ENCODE results near the gene RUFY3. TPM values are rescaled to one million over a fixed set of nuclear protein-coding genes. Genes with fewer than 3 reads are reported as not detected.

Gene RUFY3
- total and polyA plus RNA-seq, 4 donors = 9.2 to 35.2 (median 15.0) TPM

DNA sequence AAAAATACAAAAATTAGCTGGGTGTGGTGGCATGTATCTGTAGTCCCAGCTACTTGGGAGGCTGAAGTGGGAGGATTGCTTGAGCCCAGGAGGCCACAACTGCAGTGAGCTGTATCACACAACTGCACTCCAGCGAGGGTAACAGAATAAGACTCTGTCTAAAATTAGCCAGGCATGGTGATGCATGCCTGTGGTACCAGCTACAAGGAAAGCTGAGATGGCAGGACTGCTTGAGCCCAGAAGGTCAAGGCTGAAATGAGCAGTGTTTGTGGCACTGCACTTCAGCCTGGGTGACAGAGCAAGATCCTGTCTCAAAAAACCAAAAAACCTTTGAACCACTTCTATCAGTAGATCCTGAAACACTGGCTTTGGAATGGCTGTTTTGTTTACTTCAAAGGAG lies 107.7 kb downstream of the RUFY3 start:
- no peak overlapping the region for H3K9ac ChIP-seq (ENCODE audit: low read depth in 1 of 2, low read length in 2 of 2)

DNA sequence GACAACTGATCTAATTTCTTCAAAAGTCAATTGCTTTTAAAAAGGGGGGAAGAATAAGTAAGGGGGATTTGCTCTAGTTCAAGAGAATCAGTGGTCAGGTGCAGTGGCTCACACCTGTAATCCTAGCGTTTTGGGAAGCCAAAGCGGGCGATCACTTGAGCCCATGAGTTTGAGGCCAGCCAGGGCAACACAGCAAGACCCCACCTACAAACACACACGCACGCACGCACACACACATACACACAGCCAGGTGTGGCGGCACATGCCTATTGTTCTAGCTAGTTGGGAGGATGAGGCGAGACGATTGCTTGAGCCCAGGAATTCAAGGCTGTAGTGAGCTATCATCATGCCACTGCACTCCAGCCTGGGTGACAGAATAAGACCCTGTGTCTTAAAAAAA lies 108.3 kb downstream of the RUFY3 start:
- Histone ChIP-seq H3K4me3 (ENCODE audit: low read depth in 1 of 3, low read length in 3 of 3) (no peak overlapping the region), H3K4me1 (ENCODE audit: control insufficient read depth in 4 of 4, insufficient read depth in 4 of 4, low read length in 3 of 4) (peaks cover 0 to 2% (median 0%) of the 10 kb centered on the region in 4 donors), H3K36me3 (ENCODE audit: control insufficient read depth in 4 of 4, insufficient read depth in 3 of 4, low read depth in 1 of 4, low read length in 3 of 4) (peaks cover 20 to 65% (median 39%) of the 10 kb centered on the region in 4 donors), H3K9me3 (ENCODE audit: control insufficient read depth in 4 of 4, low read length in 3 of 4) (no peaks in the 10 kb centered on the region), H3K27me3 (ENCODE audit: control insufficient read depth in 4 of 4, insufficient read depth in 4 of 4, low read length in 3 of 4) (no peaks in the 10 kb centered on the region), H3K27ac (ENCODE audit: low read depth in 1 of 2, low read length in 2 of 2) (no peak overlapping the region), H3K9ac (ENCODE audit: low read depth in 1 of 2, low read length in 2 of 2) (no peak overlapping the region)
- WGBS = 96% methylated on average over 9 of the region's 9 CpGs
- DNase-seq (ENCODE audit: low spot score) = no peak
- no peak for TF ChIP-seq TAF1 (conservative IDR thresholded peaks at IDR 0.05)
- TF ChIP-seq HNF4A (conservative IDR thresholded peaks at IDR 0.05) = no peak
- TF ChIP-seq RXRA (IDR thresholded peaks at IDR 0.05) = no peak
- no peak for TF ChIP-seq SP1 (IDR thresholded peaks at IDR 0.05)
- TF ChIP-seq, protein P1, sequence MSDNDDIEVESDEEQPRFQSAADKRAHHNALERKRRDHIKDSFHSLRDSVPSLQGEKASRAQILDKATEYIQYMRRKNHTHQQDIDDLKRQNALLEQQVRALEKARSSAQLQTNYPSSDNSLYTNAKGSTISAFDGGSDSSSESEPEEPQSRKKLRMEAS (IDR thresholded peaks at IDR 0.05) = no peak
- no peak for TF ChIP-seq HNF4G (IDR thresholded peaks at IDR 0.05)

More for the DNA sequence above, 107.7 kb downstream of the RUFY3 start:
- H3K27me3 ChIP-seq (ENCODE audit: control insufficient read depth in 4 of 4, insufficient read depth in 4 of 4, low read length in 3 of 4) = no peaks in the 10 kb centered on the region
- H3K27ac ChIP-seq (ENCODE audit: low read depth in 1 of 2, low read length in 2 of 2) = no peak overlapping the region
- H3K4me3 ChIP-seq (ENCODE audit: low read depth in 1 of 3, low read length in 3 of 3) = no peak overlapping the region
- TF ChIP-seq RAD21 (IDR thresholded peaks at IDR 0.05) = no peak
- DNase-seq (ENCODE audit: low spot score) = no peak
- peaks cover 0 to under 1% (median 0%) of the 10 kb centered on the region in 4 donors for H3K4me1 ChIP-seq (ENCODE audit: control insufficient read depth in 4 of 4, insufficient read depth in 4 of 4, low read length in 3 of 4)
- H3K36me3 ChIP-seq (ENCODE audit: control insufficient read depth in 4 of 4, insufficient read depth in 3 of 4, low read depth in 1 of 4, low read length in 3 of 4) = peaks cover 21 to 63% (median 42%) of the 10 kb centered on the region in 4 donors
- no peaks in the 10 kb centered on the region for H3K9me3 ChIP-seq (ENCODE audit: control insufficient read depth in 4 of 4, low read length in 3 of 4)
- 96% methylated on average over 1 of the region's 1 CpG for WGBS

DNA sequence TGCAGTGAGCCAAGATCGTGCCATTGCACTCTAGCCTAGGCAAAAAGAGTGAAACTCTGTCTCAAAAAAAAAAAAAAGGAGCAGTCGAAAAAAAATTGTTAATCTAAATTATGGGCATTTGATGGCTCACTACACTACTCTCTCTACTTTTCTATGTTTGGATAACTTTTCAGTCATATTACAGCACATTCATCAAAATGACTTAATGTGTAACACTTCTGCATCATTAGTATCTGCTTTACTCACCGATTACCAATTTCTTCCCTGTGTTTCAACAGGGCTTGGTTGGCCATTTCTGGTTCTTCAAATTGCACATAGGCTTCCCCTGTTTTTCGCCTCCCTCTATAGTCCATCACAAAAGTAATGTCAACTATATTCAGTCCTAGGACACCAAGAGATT lies 109.5 kb downstream of the RUFY3 start:
- no peak overlapping the region for H3K4me3 ChIP-seq (ENCODE audit: low read depth in 1 of 3, low read length in 3 of 3)
- peaks cover 17 to 57% (median 31%) of the 10 kb centered on the region in 4 donors for H3K36me3 ChIP-seq (ENCODE audit: control insufficient read depth in 4 of 4, insufficient read depth in 3 of 4, low read depth in 1 of 4, low read length in 3 of 4)
- peaks cover 0 to 2% (median 0%) of the 10 kb centered on the region in 4 donors for H3K4me1 ChIP-seq (ENCODE audit: control insufficient read depth in 4 of 4, insufficient read depth in 4 of 4, low read length in 3 of 4)
- no peaks in the 10 kb centered on the region for H3K27me3 ChIP-seq (ENCODE audit: control insufficient read depth in 4 of 4, insufficient read depth in 4 of 4, low read length in 3 of 4)
- no peak overlapping the region for H3K9ac ChIP-seq (ENCODE audit: low read depth in 1 of 2, low read length in 2 of 2)
- no peak overlapping the region for H3K27ac ChIP-seq (ENCODE audit: low read depth in 1 of 2, low read length in 2 of 2)
- no peaks in the 10 kb centered on the region for H3K9me3 ChIP-seq (ENCODE audit: control insufficient read depth in 4 of 4, low read length in 3 of 4)
- DNase-seq (ENCODE audit: low spot score) = no peak
- TF ChIP-seq, protein P2, sequence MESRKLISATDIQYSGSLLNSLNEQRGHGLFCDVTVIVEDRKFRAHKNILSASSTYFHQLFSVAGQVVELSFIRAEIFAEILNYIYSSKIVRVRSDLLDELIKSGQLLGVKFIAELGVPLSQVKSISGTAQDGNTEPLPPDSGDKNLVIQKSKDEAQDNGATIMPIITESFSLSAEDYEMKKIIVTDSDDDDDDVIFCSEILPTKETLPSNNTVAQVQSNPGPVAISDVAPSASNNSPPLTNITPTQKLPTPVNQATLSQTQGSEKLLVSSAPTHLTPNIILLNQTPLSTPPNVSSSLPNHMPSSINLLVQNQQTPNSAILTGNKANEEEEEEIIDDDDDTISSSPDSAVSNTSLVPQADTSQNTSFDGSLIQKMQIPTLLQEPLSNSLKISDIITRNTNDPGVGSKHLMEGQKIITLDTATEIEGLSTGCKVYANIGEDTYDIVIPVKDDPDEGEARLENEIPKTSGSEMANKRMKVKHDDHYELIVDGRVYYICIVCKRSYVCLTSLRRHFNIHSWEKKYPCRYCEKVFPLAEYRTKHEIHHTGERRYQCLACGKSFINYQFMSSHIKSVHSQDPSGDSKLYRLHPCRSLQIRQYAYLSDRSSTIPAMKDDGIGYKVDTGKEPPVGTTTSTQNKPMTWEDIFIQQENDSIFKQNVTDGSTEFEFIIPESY (IDR thresholded peaks at IDR 0.05) = no peak
- TF ChIP-seq HNF4A (conservative IDR thresholded peaks at IDR 0.05) (no peak), HNF4G (IDR thresholded peaks at IDR 0.05) (no peak), FOXA1 (IDR thresholded peaks at IDR 0.05) (no peak), RAD21 (IDR thresholded peaks at IDR 0.05) (no peak), EGR1 (IDR thresholded peaks at IDR 0.05; ENCODE audit: low read depth in 2 of 2) (no peak), SP1 (IDR thresholded peaks at IDR 0.05) (no peak), YY1 (IDR thresholded peaks at IDR 0.05) (no peak), GABPA (IDR thresholded peaks at IDR 0.05 in 1 of 2, conservative IDR thresholded peaks at IDR 0.05 in 1 of 2) (no peak), NR2F2 (IDR thresholded peaks at IDR 0.05) (no peak), FOXA2 (IDR thresholded peaks at IDR 0.05) (no peak), JUND (IDR thresholded peaks at IDR 0.05) (no peak), TAF1 (conservative IDR thresholded peaks at IDR 0.05) (no peak)
- TF ChIP-seq, protein P1 (IDR thresholded peaks at IDR 0.05) = no peak
- TF ChIP-seq, protein P3, sequence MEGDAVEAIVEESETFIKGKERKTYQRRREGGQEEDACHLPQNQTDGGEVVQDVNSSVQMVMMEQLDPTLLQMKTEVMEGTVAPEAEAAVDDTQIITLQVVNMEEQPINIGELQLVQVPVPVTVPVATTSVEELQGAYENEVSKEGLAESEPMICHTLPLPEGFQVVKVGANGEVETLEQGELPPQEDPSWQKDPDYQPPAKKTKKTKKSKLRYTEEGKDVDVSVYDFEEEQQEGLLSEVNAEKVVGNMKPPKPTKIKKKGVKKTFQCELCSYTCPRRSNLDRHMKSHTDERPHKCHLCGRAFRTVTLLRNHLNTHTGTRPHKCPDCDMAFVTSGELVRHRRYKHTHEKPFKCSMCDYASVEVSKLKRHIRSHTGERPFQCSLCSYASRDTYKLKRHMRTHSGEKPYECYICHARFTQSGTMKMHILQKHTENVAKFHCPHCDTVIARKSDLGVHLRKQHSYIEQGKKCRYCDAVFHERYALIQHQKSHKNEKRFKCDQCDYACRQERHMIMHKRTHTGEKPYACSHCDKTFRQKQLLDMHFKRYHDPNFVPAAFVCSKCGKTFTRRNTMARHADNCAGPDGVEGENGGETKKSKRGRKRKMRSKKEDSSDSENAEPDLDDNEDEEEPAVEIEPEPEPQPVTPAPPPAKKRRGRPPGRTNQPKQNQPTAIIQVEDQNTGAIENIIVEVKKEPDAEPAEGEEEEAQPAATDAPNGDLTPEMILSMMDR (IDR thresholded peaks at IDR 0.05; ENCODE audit: low read depth, low read length, missing input control) = no peak
- TF ChIP-seq, protein P4, sequence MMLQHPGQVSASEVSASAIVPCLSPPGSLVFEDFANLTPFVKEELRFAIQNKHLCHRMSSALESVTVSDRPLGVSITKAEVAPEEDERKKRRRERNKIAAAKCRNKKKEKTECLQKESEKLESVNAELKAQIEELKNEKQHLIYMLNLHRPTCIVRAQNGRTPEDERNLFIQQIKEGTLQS (IDR thresholded peaks at IDR 0.05) = no peak
- TF ChIP-seq, protein P5, sequence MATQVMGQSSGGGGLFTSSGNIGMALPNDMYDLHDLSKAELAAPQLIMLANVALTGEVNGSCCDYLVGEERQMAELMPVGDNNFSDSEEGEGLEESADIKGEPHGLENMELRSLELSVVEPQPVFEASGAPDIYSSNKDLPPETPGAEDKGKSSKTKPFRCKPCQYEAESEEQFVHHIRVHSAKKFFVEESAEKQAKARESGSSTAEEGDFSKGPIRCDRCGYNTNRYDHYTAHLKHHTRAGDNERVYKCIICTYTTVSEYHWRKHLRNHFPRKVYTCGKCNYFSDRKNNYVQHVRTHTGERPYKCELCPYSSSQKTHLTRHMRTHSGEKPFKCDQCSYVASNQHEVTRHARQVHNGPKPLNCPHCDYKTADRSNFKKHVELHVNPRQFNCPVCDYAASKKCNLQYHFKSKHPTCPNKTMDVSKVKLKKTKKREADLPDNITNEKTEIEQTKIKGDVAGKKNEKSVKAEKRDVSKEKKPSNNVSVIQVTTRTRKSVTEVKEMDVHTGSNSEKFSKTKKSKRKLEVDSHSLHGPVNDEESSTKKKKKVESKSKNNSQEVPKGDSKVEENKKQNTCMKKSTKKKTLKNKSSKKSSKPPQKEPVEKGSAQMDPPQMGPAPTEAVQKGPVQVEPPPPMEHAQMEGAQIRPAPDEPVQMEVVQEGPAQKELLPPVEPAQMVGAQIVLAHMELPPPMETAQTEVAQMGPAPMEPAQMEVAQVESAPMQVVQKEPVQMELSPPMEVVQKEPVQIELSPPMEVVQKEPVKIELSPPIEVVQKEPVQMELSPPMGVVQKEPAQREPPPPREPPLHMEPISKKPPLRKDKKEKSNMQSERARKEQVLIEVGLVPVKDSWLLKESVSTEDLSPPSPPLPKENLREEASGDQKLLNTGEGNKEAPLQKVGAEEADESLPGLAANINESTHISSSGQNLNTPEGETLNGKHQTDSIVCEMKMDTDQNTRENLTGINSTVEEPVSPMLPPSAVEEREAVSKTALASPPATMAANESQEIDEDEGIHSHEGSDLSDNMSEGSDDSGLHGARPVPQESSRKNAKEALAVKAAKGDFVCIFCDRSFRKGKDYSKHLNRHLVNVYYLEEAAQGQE (IDR thresholded peaks at IDR 0.05) = no peak
- 98% methylated on average over 4 of the region's 4 CpGs for WGBS
